NCI-H2107 (cell line): ENCODE measurements around the gene ARHGAP42.
"Not testable (repeated sequence)": the region's sequence is repeated elsewhere in the genome, so short reads cannot be mapped to it uniquely, and the experiment has no call there.

ENCODE experiments used
- DNase-seq: peaks from one replicate; lab custom pipeline; 2025; lab: John Stamatoyannopoulos, UW

The ARHGAP42 gene

GRCh38 chr11:100687054-100687629, at the start of gene ARHGAP42:
TSS of gene ARHGAP42 (plus strand) at chr11:100687288. CDS start at chr11:100687679, 391 bp downstream.
- DNase-seq = no peak

- DNase-seq = no peak
These were observed 49.4 kb upstream of the ARHGAP42 start for GRCh38 chr11:100637706-100638105.

- DNase-seq = no peak
These were observed 48.4 kb upstream of the ARHGAP42 start for GRCh38 chr11:100638648-100639047.

GRCh38 chr11:100639140-100639539, 47.9 kb upstream of the ARHGAP42 start:
- DNase-seq = no peak

- DNase-seq = no peak
These were observed 47.0 kb upstream of the ARHGAP42 start for GRCh38 chr11:100640071-100640470.

GRCh38 chr11:100640646-100641045, 46.4 kb upstream of the ARHGAP42 start:
- DNase-seq = no peak

GRCh38 chr11:100641456-100641855, 45.6 kb upstream of the ARHGAP42 start:
- DNase-seq = no peak

- no peak for DNase-seq
These were observed 40.5 kb upstream of the ARHGAP42 start for GRCh38 chr11:100646545-100646944.

GRCh38 chr11:100647861-100648260, 39.2 kb upstream of the ARHGAP42 start:
- no peak for DNase-seq

GRCh38 chr11:100663583-100663982, 23.5 kb upstream of the ARHGAP42 start:
- DNase-seq = no peak

- no peak for DNase-seq
These were observed 23.1 kb upstream of the ARHGAP42 start for GRCh38 chr11:100663996-100664395.

GRCh38 chr11:100666816-100667215, 20.3 kb upstream of the ARHGAP42 start:
- not testable (repeated sequence) for DNase-seq

GRCh38 chr11:100667449-100667848, 19.6 kb upstream of the ARHGAP42 start:
- no peak for DNase-seq

- no peak for DNase-seq
These were observed 16.9 kb upstream of the ARHGAP42 start for GRCh38 chr11:100670140-100670539.

- DNase-seq = no peak
These were observed 15.6 kb upstream of the ARHGAP42 start for GRCh38 chr11:100671471-100671870.

GRCh38 chr11:100672498-100673033, 14.5 kb upstream of the ARHGAP42 start:
- DNase-seq = no peak

- no peak for DNase-seq
These were observed 14.0 kb upstream of the ARHGAP42 start for GRCh38 chr11:100673063-100673462.

GRCh38 chr11:100674212-100674611, 12.9 kb upstream of the ARHGAP42 start:
- DNase-seq = no peak

GRCh38 chr11:100675115-100675650, 11.9 kb upstream of the ARHGAP42 start:
- no peak for DNase-seq

GRCh38 chr11:100676901-100677300, 10.2 kb upstream of the ARHGAP42 start:
- no peak for DNase-seq

GRCh38 chr11:100677796-100678195, 9.3 kb upstream of the ARHGAP42 start:
- no peak for DNase-seq

GRCh38 chr11:100680070-100680469, 7.0 kb upstream of the ARHGAP42 start:
- DNase-seq = no peak

- no peak for DNase-seq
These were observed 6.0 kb upstream of the ARHGAP42 start for GRCh38 chr11:100681064-100681502.
